Measurements from ENCODE around the gene FBXO42. TPM values are rescaled to one million over a fixed set of nuclear protein-coding genes. Genes with fewer than 3 reads are reported as not detected.
"Not testable (repeated sequence)": the region's sequence is repeated elsewhere in the genome, so short reads cannot be mapped to it uniquely, and the experiment has no call there.

Gene FBXO42
- total RNA-seq, 4 donors from 2014 or later = 21.0 to 30.3 (median 23.0) TPM

- Histone ChIP-seq H3K4me3 (no peak overlapping the region), H3K27ac (no peak overlapping the region), H3K36me3 (no peaks in the 10 kb centered on the region), H3K9me3 (no peaks in the 10 kb centered on the region), H3K4me1 (no peaks in the 10 kb centered on the region), H3K27me3 (peaks cover 6 to 15% of the 10 kb centered on the region in 2 donors)
- DNase-seq = no peak
- no peak for TF ChIP-seq CTCF (IDR thresholded peaks at IDR 0.05)
- TF ChIP-seq POLR2A (IDR thresholded peaks at IDR 0.05) = no peak
- intact Hi-C loops (cut with DNase I; ENCODE audit: low total_unique reads) = no loop called here
Observed at GRCh38 chr1:16230744-16231143, 121.5 kb downstream of the FBXO42 start.

- no peak for DNase-seq
- no peaks in the 10 kb centered on the region for H3K9me3 ChIP-seq
- no peak overlapping the region for H3K27ac ChIP-seq
- H3K4me1 ChIP-seq = no peaks in the 10 kb centered on the region
- TF ChIP-seq POLR2A (IDR thresholded peaks at IDR 0.05) (no peak), CTCF (IDR thresholded peaks at IDR 0.05) (no peak)
- peaks cover 6 to 15% of the 10 kb centered on the region in 2 donors for H3K27me3 ChIP-seq
- intact Hi-C loops (cut with DNase I; ENCODE audit: low total_unique reads) = no loop called here
- H3K36me3 ChIP-seq = no peaks in the 10 kb centered on the region
- no peak overlapping the region for H3K4me3 ChIP-seq
Observed at GRCh38 chr1:16229976-16230740, 122.1 kb downstream of the FBXO42 start.

- intact Hi-C loops (cut with DNase I; ENCODE audit: low total_unique reads) = no loop called here
- no peak for TF ChIP-seq CTCF (IDR thresholded peaks at IDR 0.05)
- TF ChIP-seq POLR2A (IDR thresholded peaks at IDR 0.05) = no peak
- H3K4me3 ChIP-seq = peak overlapping the region in 1 of 2 donors; percentile 8
- H3K27ac ChIP-seq = no peak overlapping the region
- H3K9me3 ChIP-seq = no peaks in the 10 kb centered on the region
- H3K27me3 ChIP-seq = peaks cover 6 to 15% of the 10 kb centered on the region in 2 donors
- H3K36me3 ChIP-seq = no peaks in the 10 kb centered on the region
- no peak for DNase-seq
- no peaks in the 10 kb centered on the region for H3K4me1 ChIP-seq
Observed at GRCh38 chr1:16226490-16227179, 125.6 kb downstream of the FBXO42 start.

GRCh38 chr1:16226129-16226489 is 126.2 kb downstream of the FBXO42 start:
- TF ChIP-seq CTCF (IDR thresholded peaks at IDR 0.05) (no peak), POLR2A (IDR thresholded peaks at IDR 0.05) (no peak)

GRCh38 chr1:16224472-16224871 is 127.8 kb downstream of the FBXO42 start:
- intact Hi-C loops (cut with DNase I; ENCODE audit: low total_unique reads) = no loop called here
- TF ChIP-seq CTCF (IDR thresholded peaks at IDR 0.05) (no peak), POLR2A (IDR thresholded peaks at IDR 0.05) (no peak)
- Histone ChIP-seq H3K27ac (no peak overlapping the region), H3K27me3 (peaks cover 6 to 15% of the 10 kb centered on the region in 2 donors), H3K4me3 (no peak overlapping the region), H3K9me3 (no peaks in the 10 kb centered on the region), H3K4me1 (no peaks in the 10 kb centered on the region), H3K36me3 (no peaks in the 10 kb centered on the region)
- no peak for DNase-seq

More at GRCh38 chr1:16226129-16226489, 126.2 kb downstream of the FBXO42 start:
- no peak overlapping the region for H3K27ac ChIP-seq
- no peaks in the 10 kb centered on the region for H3K9me3 ChIP-seq
- no peak for DNase-seq
- H3K36me3 ChIP-seq = no peaks in the 10 kb centered on the region
- no peaks in the 10 kb centered on the region for H3K4me1 ChIP-seq
- no peak overlapping the region for H3K4me3 ChIP-seq
- peaks cover 6 to 15% of the 10 kb centered on the region in 2 donors for H3K27me3 ChIP-seq
- intact Hi-C loops (cut with DNase I; ENCODE audit: low total_unique reads) = no loop called here

- H3K36me3 ChIP-seq; H3K9me3 ChIP-seq; H3K27ac ChIP-seq; intact Hi-C loops (cut with DNase I; ENCODE audit: low total_unique reads); H3K4me1 ChIP-seq; H3K4me3 ChIP-seq; DNase-seq: not testable (repeated sequence)
- peaks cover 6 to 11% of the 10 kb centered on the region in 2 donors for H3K27me3 ChIP-seq
Observed at GRCh38 chr1:16222716-16223115, 129.6 kb downstream of the FBXO42 start.
